ENCODE data around the gene CADPS.

CADPS gene

GRCh38 chr3:62374341-62375218 lies 500.6 kb downstream of the CADPS start:
- no peak for DNase-seq (ENCODE audit: low spot score)

GRCh38 chr3:62373714-62374333 lies 501.4 kb downstream of the CADPS start:
- DNase-seq (ENCODE audit: low spot score), result no peak

- DNase-seq (ENCODE audit: low spot score), result no peak
These were observed 502.0 kb downstream of the CADPS start, which contains the start of gene FEZF2 for GRCh38 chr3:62373215-62373614. TSS of gene FEZF2 (minus strand) at chr3:62373550. CDS start at chr3:62372868, 682 bp downstream.

- DNase-seq (ENCODE audit: low spot score), result no peak
These were observed 502.6 kb downstream of the CADPS start for GRCh38 chr3:62372621-62373041.

- no peak for DNase-seq (ENCODE audit: low spot score)
These were observed 503.3 kb downstream of the CADPS start for GRCh38 chr3:62371720-62372591.

GRCh38 chr3:62370858-62371719 lies 504.1 kb downstream of the CADPS start:
- DNase-seq (ENCODE audit: low spot score), result no peak

- no peak for DNase-seq (ENCODE audit: low spot score)
These were observed 504.9 kb downstream of the CADPS start for GRCh38 chr3:62370112-62370857.

- DNase-seq (ENCODE audit: low spot score), result no peak
These were observed 505.8 kb downstream of the CADPS start for GRCh38 chr3:62369476-62369743.

- no peak for DNase-seq (ENCODE audit: low spot score)
These were observed 506.3 kb downstream of the CADPS start for GRCh38 chr3:62368705-62369475.

GRCh38 chr3:62368290-62368704 lies 506.9 kb downstream of the CADPS start:
- DNase-seq (ENCODE audit: low spot score), result no peak

GRCh38 chr3:62367763-62368195 lies 507.4 kb downstream of the CADPS start:
- no peak for DNase-seq (ENCODE audit: low spot score)

- no peak for DNase-seq (ENCODE audit: low spot score)
These were observed 509.1 kb downstream of the CADPS start for GRCh38 chr3:62366126-62366484.

GRCh38 chr3:62365391-62366125 lies 509.7 kb downstream of the CADPS start:
- no peak for DNase-seq (ENCODE audit: low spot score)

GRCh38 chr3:62364191-62364590 lies 511.0 kb downstream of the CADPS start:
- DNase-seq (ENCODE audit: low spot score), result no peak

GRCh38 chr3:62363275-62363674 lies 511.9 kb downstream of the CADPS start:
- no peak for DNase-seq (ENCODE audit: low spot score)

GRCh38 chr3:62361824-62362223 lies 513.4 kb downstream of the CADPS start:
- DNase-seq (ENCODE audit: low spot score), result no peak

GRCh38 chr3:62361261-62361660 lies 514.0 kb downstream of the CADPS start:
- no peak for DNase-seq (ENCODE audit: low spot score)

- DNase-seq (ENCODE audit: low spot score), result no peak
These were observed 515.7 kb downstream of the CADPS start for GRCh38 chr3:62359531-62359930.

GRCh38 chr3:62356356-62356755 lies 518.9 kb downstream of the CADPS start:
- no peak for DNase-seq (ENCODE audit: low spot score)

Measured in RKO (cell line).